NCI-H460 (cell line): ENCODE data around the gene LRMDA. TPM values are rescaled to one million over a fixed set of nuclear protein-coding genes. Genes with fewer than 3 reads are reported as not detected.

ENCODE experiments used
- DNase-seq: peaks from one replicate; pipeline ENCODE4 v3.0.0-alpha.2; 2016; ENCODE audit warnings: low read depth; ENCODE audit errors: extremely low read depth
- total RNA-seq: library from RNA; depleted of rRNA; stranded (reverse); fragments of >200 nt; shearing (Covaris generic); gene quantifications from 2 replicates; pipeline ENCODE4 v1.2.3, GENCODE V29; 2014

The LRMDA gene
- total RNA-seq, 1 experiment from 2014 or later: 0.99 TPM

DNA sequence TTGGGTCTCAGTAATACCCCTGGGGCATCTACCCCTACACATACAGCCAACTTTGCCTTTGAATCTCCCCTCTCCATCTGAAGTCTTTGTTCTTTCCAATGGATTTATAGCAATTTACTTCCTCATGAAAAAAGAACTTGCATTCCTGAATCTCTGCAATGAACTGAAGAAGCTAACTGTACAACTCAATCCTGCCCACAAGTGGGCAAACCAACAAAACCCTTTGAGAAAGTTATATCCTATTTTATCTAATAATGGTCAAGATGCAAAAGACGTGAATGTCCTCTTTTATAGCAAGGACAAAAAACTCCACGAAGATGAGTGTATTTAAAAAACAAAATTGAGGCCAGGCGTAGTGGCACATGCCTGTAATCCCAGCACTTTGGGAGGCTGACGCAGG is 991.3 kb downstream of the LRMDA start:
- no peak for DNase-seq

DNA sequence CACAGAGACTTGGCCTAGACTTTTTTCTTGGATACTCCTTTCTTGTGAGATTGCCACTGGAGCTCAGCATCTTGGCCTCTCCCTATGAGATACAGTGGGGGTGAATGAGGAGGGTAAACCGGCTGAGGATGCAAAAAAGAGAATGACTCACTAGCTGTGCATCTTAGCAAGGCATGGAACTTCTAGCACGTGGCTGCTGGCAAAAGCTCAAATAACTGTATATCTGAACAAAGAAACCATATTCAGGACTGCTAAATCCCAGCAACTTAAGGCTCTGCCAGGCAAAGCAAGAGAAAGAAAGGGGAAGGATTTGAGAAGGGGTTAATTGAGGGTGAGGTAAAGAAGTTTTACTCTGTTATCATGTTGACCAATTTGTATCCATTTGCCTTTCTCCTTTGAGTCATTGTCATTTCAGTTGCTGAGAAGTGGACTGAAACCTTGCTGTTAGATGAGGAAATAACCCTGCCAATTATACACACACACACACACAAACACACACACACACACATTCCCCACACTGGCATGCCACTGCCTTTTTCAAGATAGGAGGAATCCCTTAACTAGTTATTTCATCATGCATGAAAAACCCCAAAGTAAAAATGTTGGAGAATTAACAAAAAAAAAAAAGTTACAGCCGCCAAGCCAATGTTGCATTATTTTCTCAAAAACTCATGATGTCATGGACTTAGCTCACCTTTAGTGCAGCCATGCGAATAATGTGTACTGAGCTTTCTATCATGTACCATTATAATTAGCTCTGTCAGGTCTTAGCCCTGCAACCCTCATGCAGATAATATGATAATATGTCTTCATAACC is 997.3 kb downstream of the LRMDA start:
- DNase-seq: no peak

DNA sequence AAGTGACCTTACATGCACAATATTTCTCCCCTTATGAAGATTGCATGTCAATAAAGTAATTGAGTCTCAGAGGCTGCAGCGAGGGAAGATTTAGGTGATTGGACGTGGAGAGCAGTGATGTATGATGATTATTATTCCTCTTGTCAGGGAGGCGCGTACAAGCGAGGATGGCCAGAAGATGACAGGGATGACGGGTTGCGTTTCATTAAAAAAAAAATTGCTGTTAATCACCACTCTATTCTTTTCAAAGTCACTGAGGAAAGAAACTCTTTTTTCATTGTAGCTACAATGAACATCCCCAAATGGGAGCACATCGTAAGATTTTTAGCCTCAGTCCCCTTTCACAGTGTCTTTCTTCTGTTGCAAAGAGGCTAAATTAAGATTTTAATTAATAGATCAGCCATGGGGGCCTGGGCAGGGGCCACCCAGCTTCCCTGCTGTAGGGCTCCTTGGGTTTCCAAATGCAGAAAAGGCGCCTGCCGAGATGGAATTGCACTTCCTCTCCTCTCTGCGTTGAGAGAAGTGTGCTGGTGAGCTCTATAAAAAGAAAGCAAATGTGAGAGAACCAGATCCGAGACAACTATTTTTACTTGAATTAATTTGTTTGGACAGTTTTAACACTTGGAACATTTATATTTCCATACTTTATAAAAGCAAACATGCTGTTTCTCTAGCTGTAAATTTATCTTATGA is 998.1 kb downstream of the LRMDA start:
- DNase-seq: no peak

DNA sequence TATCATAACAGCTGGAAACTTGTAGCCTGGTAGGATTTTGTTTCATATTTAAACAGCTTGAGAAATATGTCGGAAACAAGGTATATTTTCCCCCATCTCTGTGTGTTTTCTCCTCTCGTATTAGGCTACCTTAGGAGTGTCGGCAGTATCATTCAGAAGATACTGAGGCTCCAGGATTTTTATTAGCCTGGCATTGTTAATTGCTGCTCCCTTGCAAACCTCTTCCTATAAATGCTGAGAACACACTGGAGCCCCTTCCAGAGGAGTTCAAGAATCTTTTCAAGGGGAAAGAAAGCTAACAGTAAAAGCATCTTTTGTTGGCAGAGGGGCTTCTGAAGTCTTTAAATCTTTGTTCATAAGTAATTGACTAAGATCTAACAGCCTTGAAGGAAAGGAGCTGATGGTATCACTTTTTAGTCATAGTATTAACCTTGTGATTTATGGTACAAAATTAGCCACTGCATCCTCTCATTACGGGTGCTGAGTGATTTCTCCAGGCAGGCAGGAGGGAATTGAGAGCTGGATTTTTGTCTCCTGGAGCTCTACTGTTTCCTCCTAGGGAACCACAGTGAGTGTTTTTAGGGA is 998.7 kb downstream of the LRMDA start:
- no peak for DNase-seq

DNA sequence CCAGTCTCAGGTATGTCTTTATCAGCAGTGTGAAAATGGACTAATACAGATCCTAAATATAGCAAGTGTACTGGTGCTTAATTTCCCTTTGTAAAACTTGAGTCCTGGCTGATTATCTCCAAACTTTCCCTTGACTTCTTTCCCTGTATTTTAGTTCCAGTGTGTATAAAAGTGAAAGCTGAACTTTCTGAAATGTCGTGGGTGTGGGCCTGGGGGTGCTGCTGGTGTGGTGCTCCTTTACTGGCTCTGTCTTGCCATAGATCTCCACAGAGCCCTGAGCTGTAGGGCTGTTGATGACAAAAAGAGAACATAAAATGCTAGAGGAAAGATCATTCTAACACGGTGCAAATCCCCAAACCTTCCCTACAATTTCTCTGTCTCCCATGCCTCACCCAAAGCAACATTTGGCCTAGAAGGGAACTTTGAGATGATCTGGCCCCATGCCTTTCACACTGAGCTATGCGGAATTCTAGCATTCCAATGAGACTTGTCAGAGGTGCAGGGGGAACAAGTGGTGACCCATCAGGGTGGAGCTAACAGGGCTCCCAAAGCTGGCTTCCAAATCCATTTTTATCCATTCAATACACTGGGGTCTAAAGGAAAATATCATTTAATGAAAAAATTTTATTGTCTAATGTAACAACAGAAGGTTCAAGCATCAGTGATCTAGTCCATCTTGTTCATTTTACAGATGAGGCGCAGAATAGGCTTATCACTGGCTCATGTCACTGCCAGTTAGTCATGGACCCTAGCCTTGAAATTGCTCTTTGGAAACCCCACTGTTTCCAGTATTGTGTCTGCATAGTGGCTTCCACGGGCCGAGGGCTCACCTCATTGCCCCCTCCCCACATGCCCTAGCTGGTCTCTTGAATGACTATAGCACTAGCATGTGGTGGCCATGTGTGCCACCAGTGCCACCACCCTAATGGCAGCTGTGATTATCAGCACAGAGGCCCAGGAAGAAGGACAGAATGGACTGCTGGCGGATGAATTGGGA is 1000.9 kb downstream of the LRMDA start:
- no peak for DNase-seq

DNA sequence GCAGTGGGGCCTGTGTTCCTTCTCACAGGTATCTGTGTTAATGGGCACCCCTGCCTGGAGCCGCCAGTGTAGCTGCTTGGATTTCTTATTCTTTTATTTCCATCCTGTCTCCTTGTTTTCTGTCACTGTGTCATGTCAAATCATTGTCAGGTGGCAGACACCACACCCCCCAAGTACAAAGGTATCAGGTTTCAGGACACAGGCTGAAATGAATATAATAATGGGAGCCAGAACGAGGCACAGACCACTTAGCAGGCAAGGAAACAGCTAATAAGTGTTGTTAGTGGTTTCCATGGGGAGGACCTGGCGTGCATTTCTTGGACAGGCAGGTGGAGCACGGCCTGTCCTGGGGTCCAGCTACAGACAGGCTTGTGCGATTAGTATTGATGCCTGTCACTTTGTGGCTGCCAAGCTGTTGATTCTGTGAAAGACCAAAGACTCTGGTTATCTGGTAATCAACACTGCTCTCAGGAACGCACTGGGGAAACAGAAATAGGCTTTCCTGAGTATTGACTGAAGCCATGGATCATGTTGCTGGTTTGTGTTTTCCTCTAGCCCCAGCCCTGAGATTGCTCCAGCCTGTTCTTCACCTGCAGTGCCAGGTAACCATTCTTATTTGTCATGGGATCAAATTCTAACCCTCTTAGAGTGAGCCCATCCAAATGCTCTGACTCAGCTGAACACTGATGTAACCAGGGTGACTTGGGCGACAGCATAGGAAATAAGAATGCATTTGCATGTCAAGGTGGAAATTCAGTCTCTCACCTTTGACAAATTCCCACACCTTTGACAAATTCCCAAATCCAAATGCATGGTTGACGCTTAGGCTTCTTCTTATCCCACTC is 1002.0 kb downstream of the LRMDA start:
- no peak for DNase-seq

DNA sequence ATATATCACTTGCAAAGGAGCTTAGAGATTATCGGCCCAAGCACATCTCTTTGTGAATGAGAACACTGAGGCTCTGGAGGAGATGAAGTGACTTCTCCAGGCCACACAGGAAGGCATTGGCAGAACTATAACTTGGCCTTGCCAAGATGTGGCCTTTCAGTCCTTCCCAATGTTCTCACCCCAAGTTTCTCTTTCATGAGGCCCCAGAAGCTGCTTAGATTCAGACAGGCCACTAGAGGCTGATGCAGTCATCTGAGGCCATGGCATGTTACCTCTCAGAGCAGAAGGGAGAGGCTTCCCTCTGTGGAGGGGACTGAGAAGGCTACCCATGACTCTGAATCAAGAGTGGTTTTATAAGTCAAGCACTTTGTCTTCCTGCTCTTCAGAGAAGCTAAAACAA is 1003.7 kb downstream of the LRMDA start:
- DNase-seq: no peak

DNA sequence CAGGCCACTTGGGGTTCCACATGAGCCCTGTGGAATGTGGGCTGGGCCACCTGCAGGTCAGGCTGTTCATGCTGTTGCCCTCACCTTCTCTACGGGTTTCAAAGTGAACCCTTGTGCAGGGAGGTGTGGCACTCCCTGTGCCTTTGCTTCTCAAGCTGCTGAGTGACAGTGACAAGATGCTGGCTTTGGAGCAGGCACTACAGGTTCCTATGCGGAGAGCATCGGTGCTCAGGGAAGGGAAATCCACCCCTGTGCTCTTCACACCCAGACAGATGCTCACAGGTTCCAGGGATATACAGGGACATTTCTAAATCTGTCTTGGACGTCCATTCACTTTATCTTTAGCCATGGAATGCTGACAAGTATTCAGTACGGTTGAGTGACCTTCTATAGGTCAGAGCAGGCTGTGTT is 1005.0 kb downstream of the LRMDA start:
- no peak for DNase-seq

DNA sequence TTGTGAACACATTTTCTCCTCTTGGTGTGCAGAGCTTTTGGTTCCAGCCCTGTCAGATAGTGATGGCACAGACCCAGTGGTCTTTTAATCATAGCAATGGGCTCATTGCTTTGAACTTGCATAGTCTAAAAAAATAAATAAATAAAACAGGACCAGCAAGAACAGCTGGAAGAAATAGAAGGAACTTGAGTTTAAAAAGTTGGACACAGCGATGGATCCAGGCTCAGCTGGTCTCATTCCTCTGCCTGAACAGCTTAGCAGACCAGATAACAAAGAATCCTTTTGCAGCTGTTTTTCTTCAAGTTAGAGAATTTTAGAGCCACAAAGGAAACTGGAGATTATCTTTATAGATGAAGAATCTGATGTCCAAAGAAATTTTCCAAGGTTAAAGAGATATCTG is 1005.6 kb downstream of the LRMDA start:
- DNase-seq: no peak

DNA sequence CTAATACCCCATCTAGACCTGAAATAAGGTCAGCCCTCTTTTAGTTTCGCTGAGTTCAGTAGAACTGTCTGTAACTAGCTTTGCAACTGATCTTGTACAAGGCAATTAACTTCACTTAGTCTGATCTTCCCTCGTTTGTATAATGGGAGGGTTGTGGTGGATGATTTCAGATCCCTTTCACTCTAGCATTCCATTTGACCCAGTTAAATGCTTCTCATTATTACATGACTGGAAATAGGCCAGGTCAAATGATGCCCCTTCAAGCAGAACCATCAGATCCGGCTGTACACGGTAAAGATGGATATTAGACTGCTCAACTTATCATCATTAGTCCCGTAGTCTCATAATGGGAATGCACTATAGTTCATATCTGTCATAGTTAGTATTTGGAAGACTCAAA is 1009.0 kb downstream of the LRMDA start:
- DNase-seq: no peak

DNA sequence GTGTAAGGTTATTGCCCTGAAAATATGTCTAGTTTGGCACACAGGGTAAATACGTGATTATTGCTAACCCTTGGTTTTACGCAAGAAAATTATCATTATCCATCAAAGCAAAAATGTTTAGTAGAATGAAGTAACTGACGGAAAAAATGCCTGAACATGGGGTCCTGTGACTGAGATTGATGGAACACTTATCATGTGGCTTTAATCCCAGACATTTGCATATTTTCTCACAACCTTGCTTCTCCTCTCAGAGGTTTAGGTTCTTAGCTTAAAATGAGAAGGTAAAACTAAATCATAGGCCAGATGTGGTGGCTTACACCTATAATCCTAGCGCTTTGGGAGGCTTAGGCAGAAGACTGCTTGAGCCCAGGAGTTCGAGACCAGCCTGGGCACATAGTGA is 1010.7 kb downstream of the LRMDA start:
- no peak for DNase-seq

DNA sequence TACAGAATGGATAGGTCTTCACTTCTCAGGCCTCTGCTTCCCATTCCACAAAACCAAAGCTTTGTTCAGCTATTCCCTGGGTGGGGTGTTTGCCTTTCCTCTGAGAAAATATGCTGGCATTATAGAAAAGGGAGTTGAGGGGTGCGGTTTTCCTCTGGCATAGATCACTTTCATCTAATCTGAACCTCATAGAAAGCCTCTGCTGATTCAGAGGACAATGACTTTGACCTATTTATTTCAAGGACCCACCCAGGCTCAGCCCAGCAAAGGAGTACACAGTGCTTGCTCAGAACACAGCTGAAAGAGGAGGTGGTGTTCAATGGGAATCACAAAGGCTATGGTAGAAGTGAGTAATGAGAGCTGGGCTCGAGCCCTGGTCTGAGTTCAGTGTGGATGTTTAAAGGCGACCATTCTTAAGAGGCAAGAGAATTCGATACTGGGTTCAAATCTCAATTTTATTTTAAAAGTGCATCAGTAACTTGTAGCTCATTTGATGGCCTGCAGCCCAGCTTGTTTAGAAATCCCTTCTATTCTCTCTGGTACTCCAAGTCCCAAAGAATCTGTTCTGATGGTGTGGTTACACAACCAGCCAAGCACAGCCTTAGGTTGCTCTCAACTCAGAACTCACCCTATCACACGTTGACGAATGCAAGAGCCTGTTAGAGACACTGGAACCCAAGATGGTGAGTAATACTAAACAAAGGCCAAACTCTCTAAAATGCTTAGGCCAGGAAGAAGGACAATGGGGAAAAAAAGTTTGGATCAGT is 1012.8 kb downstream of the LRMDA start:
- DNase-seq: no peak

DNA sequence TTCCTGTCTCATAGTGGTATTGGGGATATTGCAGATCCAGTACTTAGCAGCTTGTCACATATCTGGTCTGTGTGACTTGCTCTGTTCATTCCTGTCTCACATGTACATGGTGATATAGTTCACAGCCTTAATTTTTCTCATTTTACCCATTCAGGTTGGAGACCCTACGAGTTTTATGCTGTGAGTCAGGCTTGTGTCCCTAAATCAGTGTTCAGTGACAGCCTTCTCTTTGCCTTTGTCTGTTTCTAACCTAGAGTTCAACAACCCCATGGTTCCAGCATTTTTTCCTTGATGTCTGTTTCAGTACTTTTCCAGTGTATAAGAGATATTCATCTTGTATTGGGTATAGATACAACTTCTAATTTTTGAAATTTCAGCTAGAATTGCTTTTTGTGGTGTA is 1016.2 kb downstream of the LRMDA start:
- DNase-seq: no peak

DNA sequence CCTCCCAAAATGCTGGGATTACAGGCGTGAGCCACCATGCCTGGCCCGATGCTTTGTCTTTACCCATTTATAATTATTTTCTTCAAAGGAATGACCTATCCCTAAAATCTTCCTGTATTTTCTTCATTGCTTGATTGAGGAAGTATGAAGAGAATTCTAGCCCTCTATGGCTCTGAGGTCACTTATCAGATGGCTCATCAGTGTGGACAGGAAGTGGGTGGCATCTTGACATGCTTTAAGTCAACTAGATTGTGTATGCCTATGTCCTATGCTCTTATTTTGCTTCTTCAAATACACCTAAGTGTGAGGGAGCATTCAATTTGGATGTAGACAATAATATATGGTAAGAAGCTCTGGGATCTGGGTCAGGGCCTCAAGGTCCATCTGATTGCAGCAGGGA is 1020.5 kb downstream of the LRMDA start:
- no peak for DNase-seq

DNA sequence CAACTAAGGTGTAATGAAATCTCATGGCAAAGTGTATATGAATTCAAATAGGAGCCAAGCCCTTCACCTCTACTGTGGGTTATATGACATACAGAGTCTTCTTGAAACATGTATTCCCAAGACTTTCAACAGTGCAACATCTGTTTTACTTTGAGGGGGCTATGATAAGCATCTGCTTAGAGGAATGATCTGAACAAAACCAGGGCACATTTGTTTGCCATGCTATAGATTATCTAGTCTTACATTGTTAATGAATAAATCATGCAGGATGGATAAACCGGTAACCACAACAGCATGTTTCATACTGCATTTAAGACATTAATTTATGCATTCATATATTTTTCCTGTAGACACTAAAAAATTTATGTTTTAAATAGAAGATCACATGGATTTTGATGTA is 1021.9 kb downstream of the LRMDA start:
- DNase-seq: no peak

DNA sequence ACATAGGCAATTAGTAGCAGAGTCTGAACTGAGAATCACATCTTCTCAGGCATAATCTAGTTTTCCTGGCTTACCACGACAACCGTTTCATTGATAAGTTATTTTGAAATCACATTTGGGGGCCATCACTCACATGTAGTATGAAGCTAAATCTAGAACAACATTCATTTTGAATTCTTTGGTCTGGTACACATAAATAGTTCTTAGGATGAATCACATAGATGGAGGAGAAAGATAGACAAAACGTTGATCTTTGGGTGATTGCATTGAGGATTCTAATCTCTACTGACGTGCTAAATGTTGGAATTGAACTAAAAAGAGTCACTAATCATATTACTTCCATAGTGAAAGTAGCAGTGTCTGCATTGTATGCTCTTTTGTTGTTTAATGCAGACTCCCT is 1022.6 kb downstream of the LRMDA start:
- no peak for DNase-seq

DNA sequence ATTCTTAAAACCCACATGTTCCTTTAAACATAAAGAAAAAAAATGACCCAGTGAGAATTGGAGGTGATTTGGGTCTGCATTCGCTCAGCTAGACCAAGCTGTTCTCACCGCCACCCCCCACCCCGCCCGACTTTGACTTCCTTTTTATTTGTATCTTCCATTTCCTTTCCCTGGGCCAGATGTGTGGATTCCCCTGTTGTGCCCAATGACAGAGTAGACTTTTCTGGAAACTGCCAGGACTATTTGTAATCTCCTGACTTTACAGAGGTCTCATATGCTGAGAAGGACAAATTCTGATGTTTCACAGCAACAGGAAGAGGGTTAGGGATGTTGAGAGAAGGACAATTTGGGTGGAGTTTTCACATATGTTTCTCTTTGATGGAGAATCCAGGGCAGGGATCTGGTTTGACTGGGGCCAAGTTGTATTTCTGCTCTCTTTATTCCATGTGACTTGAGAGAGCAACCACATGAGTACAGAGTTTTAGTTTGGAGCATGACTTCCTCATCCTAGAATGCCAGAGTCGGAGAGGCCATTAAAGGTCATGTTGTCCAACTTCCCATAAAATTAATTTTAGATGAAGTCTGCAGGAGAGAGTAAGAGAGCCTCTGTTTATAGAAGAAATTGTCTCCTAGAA is 1023.2 kb downstream of the LRMDA start:
- DNase-seq: no peak

DNA sequence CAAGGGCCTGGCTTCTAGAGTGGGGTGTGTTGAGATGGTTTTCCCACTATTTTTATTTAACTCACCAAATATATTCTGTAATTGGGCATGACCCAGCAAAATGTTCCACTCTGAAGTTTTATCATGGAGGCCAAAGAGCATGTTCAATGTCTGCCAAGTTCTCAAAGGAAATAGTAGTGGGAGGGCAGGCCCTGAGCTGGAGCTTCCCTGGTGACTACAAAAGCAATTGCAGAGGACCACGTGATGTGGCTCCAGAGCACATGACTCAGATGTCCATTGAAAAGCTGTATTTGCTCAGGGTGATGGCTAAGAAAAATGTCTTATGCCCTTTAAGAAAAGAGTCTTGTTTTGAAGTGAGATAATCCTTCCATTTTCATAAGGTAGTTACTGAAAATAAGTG is 1024.8 kb downstream of the LRMDA start:
- no peak for DNase-seq
